Peyer's patch (tissue), 4 donors: ENCODE results near the gene UBE2H.

Experiments used
- CTCF ChIP-seq, 6 experiments: fragments of 450-650 bp in 4 of 6; fragments of 200-600 bp in 2 of 6; sonication (generic) in 1 of 6; IDR thresholded peaks; one replicate each; pipeline ENCODE4 v1.5.1; 2017 to 2019; ENCODE audit warnings: antibody characterized with exemption in 6 of 6, mild to moderate bottlenecking in 3 of 6, moderate library complexity in 1 of 6
- POLR2A ChIP-seq, 2 donors: fragments of 450-650 bp; IDR thresholded peaks; one replicate each; pipeline ENCODE4 v1.5.1; 2017; ENCODE audit warnings: antibody characterized with exemption in 2 of 2, mild to moderate bottlenecking in 2 of 2, moderate library complexity in 2 of 2

DNA sequence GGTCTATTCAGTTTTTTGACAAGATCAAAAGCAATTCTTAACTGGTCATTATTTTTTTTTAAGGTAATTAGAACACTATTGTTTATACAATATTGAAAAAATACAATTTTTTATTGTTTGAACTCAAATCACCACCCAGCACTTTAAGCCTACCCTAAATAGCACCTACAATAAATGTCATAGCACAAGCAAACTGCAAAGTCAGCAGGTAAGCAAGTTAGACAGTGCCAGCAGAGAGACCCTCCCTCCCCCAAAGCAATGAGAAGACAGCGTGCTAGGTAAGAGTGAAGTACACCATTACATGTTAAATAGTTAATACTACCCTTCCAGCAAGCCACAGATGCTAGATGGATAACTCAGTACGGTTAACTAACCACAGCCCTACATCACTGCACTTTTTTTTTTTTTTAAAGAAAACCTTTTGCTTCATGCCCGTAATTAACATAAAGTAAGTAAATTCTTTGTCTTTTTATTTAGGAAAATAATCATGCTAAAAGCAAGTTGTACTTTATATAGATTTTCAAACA is 120.0 kb downstream of the UBE2H start:
- TF ChIP-seq CTCF (IDR thresholded peaks at IDR 0.05): no peak
- TF ChIP-seq POLR2A (IDR thresholded peaks at IDR 0.05): no peak
